Natural killer cell (primary cell): Measurements from ENCODE around the gene NXF1. TPM values are rescaled to one million over a fixed set of nuclear protein-coding genes. Genes with fewer than 3 reads are reported as not detected.
"Not testable (repeated sequence)": the region's sequence is repeated elsewhere in the genome, so short reads cannot be mapped to it uniquely, and the experiment has no call there.

ENCODE experiments used
- ATAC-seq, 3 donors: fragments of 150-1000 bp in 2 of 3; fragments of 200-7000 bp in 1 of 3; cut with Tn5 transposase; 1 replicate in 1 of 3; 2 replicates in 2 of 3; pipeline ENCODE4 v1.10.0; 2021; ENCODE audit warnings: mild to moderate bottlenecking in 2 of 3, moderate library complexity in 2 of 3
- DNase-seq, 2 donors: peaks; one replicate each; pipeline versions ENCODE4 v3.0.0 to v3.0.0-alpha.2; 2013 to 2021; ENCODE audit warnings: mixed read lengths in 1 of 2
- H3K27ac ChIP-seq: one replicate; pipeline ENCODE4 v1.5.1; 2013; ENCODE audit warnings: mild to moderate bottlenecking, low read length
- H3K27me3 ChIP-seq: one replicate; pipeline ENCODE4 v1.6.1; 2013; ENCODE audit warnings: low read length; ENCODE audit not compliant: control insufficient read depth, insufficient read depth
- H3K36me3 ChIP-seq: one replicate; pipeline ENCODE4 v1.6.1; 2013; ENCODE audit warnings: low read length; ENCODE audit not compliant: control insufficient read depth, insufficient read depth
- H3K4me1 ChIP-seq: one replicate; pipeline ENCODE4 v1.6.1; 2013; ENCODE audit warnings: low read length; ENCODE audit not compliant: control insufficient read depth, insufficient read depth
- H3K4me3 ChIP-seq: one replicate; pipeline ENCODE4 v1.5.1; 2013; ENCODE audit warnings: low read length
- H3K9me3 ChIP-seq: one replicate; pipeline ENCODE4 v1.6.1; 2013; ENCODE audit warnings: low read length; ENCODE audit not compliant: control insufficient read depth, insufficient read depth
- H3K27ac Mint-ChIP-seq, 2 donors: one replicate each; pipeline ENCODE4 v1.8.0; 2022; ENCODE audit warnings: mild to moderate bottlenecking in 2 of 2, mixed read lengths in 2 of 2, moderate library complexity in 1 of 2
- H3K27me3 Mint-ChIP-seq, 2 donors: one replicate each; pipeline ENCODE4 v1.8.0; 2022; ENCODE audit warnings: low read depth in 2 of 2, mixed read lengths in 2 of 2
- H3K36me3 Mint-ChIP-seq: one replicate; pipeline ENCODE4 v1.8.0; 2022; ENCODE audit warnings: mixed read lengths
- H3K4me1 Mint-ChIP-seq, 2 donors: one replicate each; pipeline ENCODE4 v1.8.0; 2022; ENCODE audit warnings: mixed read lengths in 2 of 2
- H3K4me3 Mint-ChIP-seq: one replicate; pipeline ENCODE4 v1.8.0; 2022; ENCODE audit warnings: mild to moderate bottlenecking, moderate library complexity, mixed read lengths
- H3K9me3 Mint-ChIP-seq, 2 donors: one replicate each; pipeline ENCODE4 v1.8.0; 2022; ENCODE audit warnings: mixed read lengths in 2 of 2
- WGBS: methylation state at CpG from one replicate; pipeline ENCODE4 v1.1.7; 2013; ENCODE audit warnings: missing lambda C conversion rate; ENCODE audit not compliant: insufficient coverage; 5-methylcytosine and 5-hydroxymethylcytosine counted together
- intact Hi-C: fragments of 100-400 bp; cut with micrococcal nuclease; formaldehyde crosslinking; loops from one replicate; pipeline ENCODE4 v1.14.2; 2022
- total RNA-seq, 4 donors: library from RNA; stranded (reverse); fragments of 120-200 nt in 1 of 4; gene quantifications; one replicate each; pipeline versions ENCODE4 v1.2.3 to v1.2.4, GENCODE V29; 2013 to 2022
- TF ChIP-seq, protein P1 (sequence below): fragments of 200-600 bp; IDR thresholded peaks from one replicate; pipeline ENCODE4 v1.8.0; 2022; ENCODE audit warnings: antibody characterized with exemption

Gene NXF1
- total RNA-seq, 3 donors from 2014 or later (not counting 1 experiment from before 2014, with no cell fraction given): 284 to 341 (median 319) TPM

GRCh38 chr11:62842171-62842741 is 37.0 kb upstream of the NXF1 start:
- no peaks in the 10 kb centered on the region for H3K9me3 ChIP-seq
- peak overlapping the region; percentile 92 for H3K27ac ChIP-seq
- no peaks in the 10 kb centered on the region for H3K27me3 Mint-ChIP-seq
- peaks cover 35% of the 10 kb centered on the region for H3K4me1 ChIP-seq
- WGBS: 1% methylated on average over 30 of the region's 30 CpGs
- H3K27ac Mint-ChIP-seq: no peak overlapping the region
- H3K36me3 Mint-ChIP-seq: no peaks in the 10 kb centered on the region
- no peaks in the 10 kb centered on the region for H3K36me3 ChIP-seq
- no peak overlapping the region for H3K4me3 Mint-ChIP-seq
- peaks cover 17 to 18% of the 10 kb centered on the region in 2 donors for H3K4me1 Mint-ChIP-seq
- H3K4me3 ChIP-seq: peak overlapping the region; percentile 52
- TF ChIP-seq, protein P1, sequence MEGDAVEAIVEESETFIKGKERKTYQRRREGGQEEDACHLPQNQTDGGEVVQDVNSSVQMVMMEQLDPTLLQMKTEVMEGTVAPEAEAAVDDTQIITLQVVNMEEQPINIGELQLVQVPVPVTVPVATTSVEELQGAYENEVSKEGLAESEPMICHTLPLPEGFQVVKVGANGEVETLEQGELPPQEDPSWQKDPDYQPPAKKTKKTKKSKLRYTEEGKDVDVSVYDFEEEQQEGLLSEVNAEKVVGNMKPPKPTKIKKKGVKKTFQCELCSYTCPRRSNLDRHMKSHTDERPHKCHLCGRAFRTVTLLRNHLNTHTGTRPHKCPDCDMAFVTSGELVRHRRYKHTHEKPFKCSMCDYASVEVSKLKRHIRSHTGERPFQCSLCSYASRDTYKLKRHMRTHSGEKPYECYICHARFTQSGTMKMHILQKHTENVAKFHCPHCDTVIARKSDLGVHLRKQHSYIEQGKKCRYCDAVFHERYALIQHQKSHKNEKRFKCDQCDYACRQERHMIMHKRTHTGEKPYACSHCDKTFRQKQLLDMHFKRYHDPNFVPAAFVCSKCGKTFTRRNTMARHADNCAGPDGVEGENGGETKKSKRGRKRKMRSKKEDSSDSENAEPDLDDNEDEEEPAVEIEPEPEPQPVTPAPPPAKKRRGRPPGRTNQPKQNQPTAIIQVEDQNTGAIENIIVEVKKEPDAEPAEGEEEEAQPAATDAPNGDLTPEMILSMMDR: no peak
- no peaks in the 10 kb centered on the region for H3K27me3 ChIP-seq
- no peak for ATAC-seq
- intact Hi-C loops: loop anchor here (5.0 kb wide), 2 partner anchors 135 to 285 kb away; partner anchors contain the start of genes BSCL2 and GNG3
- H3K9me3 Mint-ChIP-seq: no peaks in the 10 kb centered on the region
- DNase-seq: peak; percentile 63 to 67

GRCh38 chr11:62841361-62842170 is 36.3 kb upstream of the NXF1 start:
- peak; percentile 46 to 74 (median 65) for ATAC-seq

GRCh38 chr11:62840721-62841360 is 35.6 kb upstream of the NXF1 start:
- H3K27ac Mint-ChIP-seq, H3K27me3 Mint-ChIP-seq, H3K36me3 ChIP-seq, H3K4me3 Mint-ChIP-seq, H3K9me3 ChIP-seq, H3K36me3 Mint-ChIP-seq, H3K9me3 Mint-ChIP-seq, H3K27me3 ChIP-seq: not testable (repeated sequence)
- peaks cover 17 to 19% of the 10 kb centered on the region in 2 donors for H3K4me1 Mint-ChIP-seq
- DNase-seq: peak; percentile 88 to 92
- WGBS: under 1% methylated on average over 41 of the region's 41 CpGs
- H3K4me1 ChIP-seq: peaks cover 35% of the 10 kb centered on the region
- ATAC-seq: peak; percentile 42 to 60 (median 51)
- intact Hi-C loops: loop anchor here (1.0 to 5.0 kb wide), 6 partner anchors 14 to 284 kb away; partner anchors contain the start of genes BSCL2, GNG3, SLC3A2 and TMEM179B
- peak overlapping the region; percentile 82 for H3K4me3 ChIP-seq
- peak overlapping the region; percentile 92 for H3K27ac ChIP-seq

More at GRCh38 chr11:62841361-62842170, 36.3 kb upstream of the NXF1 start:
- Mint-ChIP-seq H3K4me1 (peaks cover 17 to 19% of the 10 kb centered on the region in 2 donors), H3K27ac (no peak overlapping the region), H3K9me3 (no peaks in the 10 kb centered on the region), H3K4me3 (no peak overlapping the region), H3K27me3 (no peaks in the 10 kb centered on the region), H3K36me3 (no peaks in the 10 kb centered on the region)
- peak overlapping the region; percentile 92 for H3K27ac ChIP-seq
- WGBS: under 1% methylated on average over 32 of the region's 33 CpGs
- TF ChIP-seq, protein P1: no peak
- H3K9me3 ChIP-seq: no peaks in the 10 kb centered on the region
- peaks cover 35% of the 10 kb centered on the region for H3K4me1 ChIP-seq
- peak; percentile 75 to 94 for DNase-seq
- H3K36me3 ChIP-seq: peaks cover under 1% of the 10 kb centered on the region
- no peaks in the 10 kb centered on the region for H3K27me3 ChIP-seq
- intact Hi-C loops: loop anchor here (1.0 to 5.0 kb wide), 5 partner anchors 14 to 284 kb away; partner anchors contain the start of genes BSCL2, GNG3, SLC3A2 and TUT1
- peak overlapping the region; percentile 82 for H3K4me3 ChIP-seq
